A673 (cell line): ENCODE data around the gene ORMDL2.

ENCODE experiments used
- CTCF ChIP-seq: fragments of 300-800, 200-600 bp; sonication (generic); conservative IDR thresholded peaks from 2 replicates; pipeline ENCODE4 v1.5.1; 2017; ENCODE audit warnings: low read depth, mild to moderate bottlenecking, antibody characterized with exemption, low read length, moderate library complexity, mixed read lengths
- EZH2 ChIP-seq: fragments of 200-600 bp; sonication (generic); IDR thresholded peaks from 2 replicates; pipeline ENCODE4 v1.6.1; 2017; ENCODE audit warnings: borderline replicate concordance, low read depth, mild to moderate bottlenecking, mixed read lengths, antibody characterized with exemption, low read length; ENCODE audit not compliant: poor library complexity, severe bottlenecking

GRCh38 chr12:55839345-55840140 is 21.7 kb downstream of the ORMDL2 start:
- TF ChIP-seq CTCF (no peak), EZH2 (no peak)
